ENCODE results near the gene RPS27A.
"Not testable (repeated sequence)": the region's sequence is repeated elsewhere in the genome, so short reads cannot be mapped to it uniquely, and the experiment has no call there.

Gene RPS27A

GRCh38 chr2:55242617-55243016 lies 10.1 kb downstream of the RPS27A start:
- Histone ChIP-seq H3K9ac (ENCODE audit: low read depth, low read length) (no peak overlapping the region), H3K36me3 (ENCODE audit: insufficient read depth, low read depth, low read length) (peaks cover 69% of the 10 kb centered on the region)

GRCh38 chr2:55245411-55245810 lies 12.9 kb downstream of the RPS27A start:
- H3K27me3 ChIP-seq (ENCODE audit: insufficient read depth, low read length) = no peaks in the 10 kb centered on the region
- H3K9ac ChIP-seq (ENCODE audit: low read depth, low read length) = no peak overlapping the region
- H3K4me3 ChIP-seq (ENCODE audit: low read length) = no peak overlapping the region
- no peaks in the 10 kb centered on the region for H3K9me3 ChIP-seq (ENCODE audit: insufficient read depth, low read depth, low read length)
- H3K4me1 ChIP-seq (ENCODE audit: insufficient read depth, low read length) = no peaks in the 10 kb centered on the region
- peaks cover 71% of the 10 kb centered on the region for H3K36me3 ChIP-seq (ENCODE audit: insufficient read depth, low read depth, low read length)
- no peak overlapping the region for H3K27ac ChIP-seq (ENCODE audit: low read length)

More at GRCh38 chr2:55242617-55243016, 10.1 kb downstream of the RPS27A start:
- no peak overlapping the region for H3K4me3 ChIP-seq (ENCODE audit: low read length)
- H3K27ac ChIP-seq (ENCODE audit: low read length) = no peak overlapping the region
- no peaks in the 10 kb centered on the region for H3K9me3 ChIP-seq (ENCODE audit: insufficient read depth, low read depth, low read length)
- no peaks in the 10 kb centered on the region for H3K27me3 ChIP-seq (ENCODE audit: insufficient read depth, low read length)
- H3K4me1 ChIP-seq (ENCODE audit: insufficient read depth, low read length) = no peaks in the 10 kb centered on the region

DNA sequence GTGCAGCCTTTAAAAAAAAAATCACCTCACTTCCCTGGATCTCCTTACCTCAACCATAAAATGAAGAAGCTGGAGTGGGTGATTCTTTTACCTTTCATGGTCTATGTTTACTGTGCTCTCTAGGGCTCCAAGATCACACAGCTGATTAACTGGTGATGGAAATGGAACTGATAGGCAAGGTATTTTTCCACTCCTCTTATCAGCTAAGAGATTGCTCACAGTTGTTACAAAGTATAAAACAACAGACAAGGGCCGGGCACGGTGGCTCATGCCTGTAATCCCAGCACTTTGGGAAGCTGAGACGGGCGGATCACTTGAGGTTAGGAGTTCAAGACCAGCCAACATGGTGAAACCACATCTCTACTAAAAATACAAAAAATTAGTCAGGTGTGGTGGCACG lies 14.5 kb downstream of the RPS27A start:
- H3K4me1 ChIP-seq (ENCODE audit: insufficient read depth, low read length) = no peaks in the 10 kb centered on the region
- no peaks in the 10 kb centered on the region for H3K27me3 ChIP-seq (ENCODE audit: insufficient read depth, low read length)
- H3K36me3 ChIP-seq (ENCODE audit: insufficient read depth, low read depth, low read length) = peaks cover 79% of the 10 kb centered on the region
- H3K9me3 ChIP-seq (ENCODE audit: insufficient read depth, low read depth, low read length) = no peaks in the 10 kb centered on the region
- H3K4me3 ChIP-seq (ENCODE audit: low read length) = no peak overlapping the region
- H3K9ac ChIP-seq (ENCODE audit: low read depth, low read length) = no peak overlapping the region
- H3K27ac ChIP-seq (ENCODE audit: low read length) = no peak overlapping the region

DNA sequence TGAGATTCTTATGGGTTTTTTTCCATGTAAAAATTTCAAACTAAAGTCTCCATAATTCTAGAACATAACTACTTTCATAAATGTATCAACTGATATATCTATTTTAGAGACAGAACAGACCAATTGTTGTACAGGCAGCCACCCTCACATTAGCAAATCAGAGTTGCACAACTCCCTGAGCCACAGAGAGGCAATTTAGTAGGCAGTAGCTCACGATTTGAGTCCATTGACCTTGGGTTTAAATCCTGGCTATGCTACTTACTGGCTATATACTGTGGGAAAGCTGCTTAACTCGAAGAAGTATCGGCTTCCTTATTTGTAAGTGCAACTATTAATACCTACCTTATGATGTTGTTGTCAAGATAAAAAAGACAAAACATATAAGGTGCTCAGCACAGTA lies 20.3 kb downstream of the RPS27A start:
- Histone ChIP-seq H3K4me1 (ENCODE audit: insufficient read depth, low read length) (no peaks in the 10 kb centered on the region), H3K27me3 (ENCODE audit: insufficient read depth, low read length) (no peaks in the 10 kb centered on the region), H3K9me3 (ENCODE audit: insufficient read depth, low read depth, low read length) (no peaks in the 10 kb centered on the region), H3K4me3 (ENCODE audit: low read length) (no peak overlapping the region), H3K9ac (ENCODE audit: low read depth, low read length) (no peak overlapping the region), H3K36me3 (ENCODE audit: insufficient read depth, low read depth, low read length) (peaks cover 60% of the 10 kb centered on the region), H3K27ac (ENCODE audit: low read length) (no peak overlapping the region)

- H3K27me3 ChIP-seq (ENCODE audit: insufficient read depth, low read length); H3K4me3 ChIP-seq (ENCODE audit: low read length); H3K4me1 ChIP-seq (ENCODE audit: insufficient read depth, low read length); H3K9me3 ChIP-seq (ENCODE audit: insufficient read depth, low read depth, low read length); H3K27ac ChIP-seq (ENCODE audit: low read length); H3K9ac ChIP-seq (ENCODE audit: low read depth, low read length): not testable (repeated sequence)
- H3K36me3 ChIP-seq (ENCODE audit: insufficient read depth, low read depth, low read length) = peaks cover 56% of the 10 kb centered on the region
These were observed 27.1 kb downstream of the RPS27A start for GRCh38 chr2:55259586-55259985.

- H3K9ac ChIP-seq (ENCODE audit: low read depth, low read length) = peak overlapping the region; percentile 95
- peak overlapping the region; percentile 63 for H3K27ac ChIP-seq (ENCODE audit: low read length)
- H3K4me1 ChIP-seq (ENCODE audit: insufficient read depth, low read length) = peaks cover 3% of the 10 kb centered on the region; the same call in 1 of the 2 replicates
- no peaks in the 10 kb centered on the region for H3K27me3 ChIP-seq (ENCODE audit: insufficient read depth, low read length)
- H3K9me3 ChIP-seq (ENCODE audit: insufficient read depth, low read depth, low read length) = no peaks in the 10 kb centered on the region
- peak overlapping the region; percentile 98 for H3K4me3 ChIP-seq (ENCODE audit: low read length)
- peaks cover 32% of the 10 kb centered on the region for H3K36me3 ChIP-seq (ENCODE audit: insufficient read depth, low read depth, low read length)
These were observed 35.9 kb downstream of the RPS27A start for GRCh38 chr2:55268288-55268906.

DNA sequence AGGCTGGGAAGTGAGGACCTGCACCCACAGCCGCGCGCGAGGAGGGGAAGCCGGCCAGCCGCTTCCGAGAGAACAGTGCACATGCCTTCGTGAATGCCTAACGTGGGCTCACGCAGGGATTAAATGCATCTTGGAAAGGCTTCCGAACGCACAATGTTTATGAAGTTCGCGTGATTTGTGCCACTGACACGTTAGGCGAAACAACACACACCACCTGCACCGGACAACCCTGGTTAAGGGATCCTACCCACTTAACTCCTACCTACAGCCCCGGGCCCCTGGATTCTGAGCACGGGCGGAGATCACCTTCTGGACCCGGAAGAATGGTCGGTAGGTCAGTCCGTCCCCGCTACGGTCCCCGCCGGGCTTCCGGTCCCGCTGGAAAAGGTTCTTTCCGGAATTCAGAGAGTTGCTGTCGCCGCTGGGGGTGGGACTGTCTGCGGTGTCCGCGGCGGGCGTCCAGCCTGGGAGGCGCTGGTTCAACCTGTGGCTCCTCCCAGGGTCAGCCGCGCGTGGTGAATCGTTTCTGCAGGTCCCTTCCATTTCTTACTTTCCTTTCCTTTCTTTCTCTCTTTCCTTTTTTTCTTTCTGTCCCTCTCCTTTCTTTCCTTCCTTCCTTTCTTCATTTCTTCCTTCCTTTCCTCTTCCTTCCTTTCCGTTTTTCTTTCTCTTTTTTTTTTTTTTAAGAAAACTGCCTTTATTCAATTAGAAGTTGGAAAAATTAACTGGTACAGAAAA lies 36.6 kb downstream of the RPS27A start, which contains the start of gene MTIF2:
MTIF2 (minus strand) TSS at position 325 of the 738 bp plus-strand sequence. CDS start 5,373 bp downstream, outside the sequence.
- Histone ChIP-seq H3K9me3 (ENCODE audit: insufficient read depth, low read depth, low read length) (no peaks in the 10 kb centered on the region), H3K4me1 (ENCODE audit: insufficient read depth, low read length) (peaks cover 3% of the 10 kb centered on the region; the same call in 1 of the 2 replicates), H3K27ac (ENCODE audit: low read length) (peak within 1 kb of the TSS; percentile 63), H3K4me3 (ENCODE audit: low read length) (peak within 1 kb of the TSS; percentile 98), H3K36me3 (ENCODE audit: insufficient read depth, low read depth, low read length) (peaks cover 25% of the 10 kb centered on the region), H3K9ac (ENCODE audit: low read depth, low read length) (peak within 1 kb of the TSS; percentile 95), H3K27me3 (ENCODE audit: insufficient read depth, low read length) (no peaks in the 10 kb centered on the region)

DNA sequence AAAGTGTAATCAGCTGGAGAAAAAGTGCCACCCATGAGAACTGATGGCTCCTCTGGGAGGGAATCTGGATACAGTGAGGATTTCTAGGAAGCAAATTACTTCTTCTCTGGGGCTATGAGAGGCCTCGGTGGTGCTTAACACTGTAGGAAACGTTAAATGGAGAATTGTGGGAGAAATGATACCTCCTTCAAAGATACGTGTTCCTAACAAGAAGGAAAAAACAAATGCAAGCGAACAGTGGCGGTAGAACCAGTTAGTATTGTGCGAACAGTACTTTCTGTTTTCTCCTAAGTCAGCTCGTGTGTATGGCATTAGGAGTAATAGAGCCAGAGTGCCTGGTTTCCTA lies 37.1 kb downstream of the RPS27A start:
- H3K4me3 ChIP-seq (ENCODE audit: low read length) = peak overlapping the region; percentile 98

GRCh38 chr2:55274346-55274745 lies 41.9 kb downstream of the RPS27A start:
- not testable (repeated sequence) for H3K9me3 ChIP-seq (ENCODE audit: insufficient read depth, low read depth, low read length); H3K4me3 ChIP-seq (ENCODE audit: low read length); H3K27ac ChIP-seq (ENCODE audit: low read length); H3K27me3 ChIP-seq (ENCODE audit: insufficient read depth, low read length); H3K36me3 ChIP-seq (ENCODE audit: insufficient read depth, low read depth, low read length); H3K9ac ChIP-seq (ENCODE audit: low read depth, low read length)
- peaks cover 11% of the 10 kb centered on the region; the same call in 1 of the 2 replicates for H3K4me1 ChIP-seq (ENCODE audit: insufficient read depth, low read length)

More for the DNA sequence above, 37.1 kb downstream of the RPS27A start:
- H3K27ac ChIP-seq (ENCODE audit: low read length) = peak overlapping the region; percentile 38
- no peaks in the 10 kb centered on the region for H3K27me3 ChIP-seq (ENCODE audit: insufficient read depth, low read length)
- H3K36me3 ChIP-seq (ENCODE audit: insufficient read depth, low read depth, low read length) = peaks cover 19% of the 10 kb centered on the region
- H3K9ac ChIP-seq (ENCODE audit: low read depth, low read length) = peak overlapping the region; percentile 95
- H3K9me3 ChIP-seq (ENCODE audit: insufficient read depth, low read depth, low read length) = no peaks in the 10 kb centered on the region
- H3K4me1 ChIP-seq (ENCODE audit: insufficient read depth, low read length) = peaks cover 3% of the 10 kb centered on the region; the same call in 1 of the 2 replicates

GRCh38 chr2:55277310-55277709 lies 44.8 kb downstream of the RPS27A start:
- Histone ChIP-seq H3K9ac (ENCODE audit: low read depth, low read length) (no peak overlapping the region), H3K27me3 (ENCODE audit: insufficient read depth, low read length) (no peaks in the 10 kb centered on the region), H3K4me1 (ENCODE audit: insufficient read depth, low read length) (peaks cover 23% of the 10 kb centered on the region), H3K27ac (ENCODE audit: low read length) (no peak overlapping the region), H3K4me3 (ENCODE audit: low read length) (no peak overlapping the region), H3K36me3 (ENCODE audit: insufficient read depth, low read depth, low read length) (no peaks in the 10 kb centered on the region), H3K9me3 (ENCODE audit: insufficient read depth, low read depth, low read length) (no peaks in the 10 kb centered on the region)

GRCh38 chr2:55279214-55279835 lies 46.8 kb downstream of the RPS27A start:
- not testable (repeated sequence) for H3K9me3 ChIP-seq (ENCODE audit: insufficient read depth, low read depth, low read length); H3K36me3 ChIP-seq (ENCODE audit: insufficient read depth, low read depth, low read length); H3K27me3 ChIP-seq (ENCODE audit: insufficient read depth, low read length)
- Histone ChIP-seq H3K27ac (ENCODE audit: low read length) (peak overlapping the region; percentile 83), H3K9ac (ENCODE audit: low read depth, low read length) (peak overlapping the region; percentile 87), H3K4me3 (ENCODE audit: low read length) (peak overlapping the region; percentile 53), H3K4me1 (ENCODE audit: insufficient read depth, low read length) (peaks cover 23% of the 10 kb centered on the region)

Data from iPS-20b (cell line).